Middle frontal gyrus (tissue), 1 donor: ENCODE measurements around the gene TCTN2.

Experiments used
- DNase-seq: peaks from one replicate; pipeline ENCODE4 v3.0.0-alpha.2; 2015; ENCODE audit warnings: low spot score; ENCODE audit errors: extremely low spot score

The TCTN2 gene

DNA sequence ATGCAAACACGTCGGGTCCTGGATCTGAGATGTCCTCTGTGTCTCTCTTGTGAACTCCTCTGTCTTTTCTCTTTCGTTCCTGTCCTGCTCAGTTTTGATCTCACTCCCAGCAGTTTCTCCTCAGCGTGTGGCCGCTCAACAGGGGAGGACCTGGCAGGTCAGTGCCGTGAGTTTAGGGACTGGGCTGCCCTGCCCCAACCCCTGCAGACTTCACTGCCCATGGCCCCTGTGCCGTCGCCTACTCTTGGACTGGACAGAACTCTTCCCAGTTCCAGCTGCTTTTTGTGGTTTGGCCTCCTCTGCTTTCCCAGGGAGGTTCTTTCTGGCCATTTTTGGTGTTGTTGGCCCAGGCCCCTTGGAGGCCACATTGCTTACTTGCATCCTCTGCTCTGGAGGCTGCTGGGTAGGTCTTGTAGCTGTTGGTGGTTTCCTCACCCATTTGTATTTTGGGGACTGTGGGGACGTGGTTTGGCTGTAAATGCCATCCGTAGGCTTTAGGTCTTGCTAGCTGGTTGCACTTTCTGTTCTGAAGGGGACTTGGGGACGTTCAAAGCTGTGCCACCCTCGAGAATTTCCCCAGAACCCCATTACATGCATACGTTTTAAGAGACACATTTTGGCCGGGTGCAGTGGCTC, 71.1 kb downstream of the TCTN2 start:
- no peak for DNase-seq

- no peak for DNase-seq
These were observed 72.1 kb downstream of the TCTN2 start for GRCh38 chr12:123743002-123743401.

GRCh38 chr12:123744836-123745235, 73.9 kb downstream of the TCTN2 start:
- DNase-seq = no peak

GRCh38 chr12:123747309-123747708, 76.4 kb downstream of the TCTN2 start:
- DNase-seq = no peak

DNA sequence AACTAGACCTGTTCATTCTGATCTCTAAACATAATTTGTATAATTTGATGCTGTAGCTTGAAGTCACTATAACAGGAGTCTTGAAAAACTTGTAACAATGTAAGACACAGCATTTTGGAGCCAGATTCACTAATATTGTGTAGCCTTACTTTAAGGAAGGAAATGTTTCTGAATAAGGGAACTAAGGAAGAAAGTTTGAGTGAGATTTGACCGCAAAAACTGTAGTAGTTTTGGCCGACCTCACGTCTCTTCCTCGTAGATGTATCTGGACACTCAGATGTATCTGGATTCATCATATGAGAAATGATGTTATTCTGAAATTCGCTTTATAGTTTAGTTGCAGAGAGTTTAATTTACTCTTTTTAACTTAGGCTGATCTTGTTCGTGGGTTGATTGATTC, 77.2 kb downstream of the TCTN2 start:
- no peak for DNase-seq

GRCh38 chr12:123748661-123749060, 77.7 kb downstream of the TCTN2 start:
- no peak for DNase-seq

- no peak for DNase-seq
These were observed 78.4 kb downstream of the TCTN2 start for GRCh38 chr12:123749355-123749754.

DNA sequence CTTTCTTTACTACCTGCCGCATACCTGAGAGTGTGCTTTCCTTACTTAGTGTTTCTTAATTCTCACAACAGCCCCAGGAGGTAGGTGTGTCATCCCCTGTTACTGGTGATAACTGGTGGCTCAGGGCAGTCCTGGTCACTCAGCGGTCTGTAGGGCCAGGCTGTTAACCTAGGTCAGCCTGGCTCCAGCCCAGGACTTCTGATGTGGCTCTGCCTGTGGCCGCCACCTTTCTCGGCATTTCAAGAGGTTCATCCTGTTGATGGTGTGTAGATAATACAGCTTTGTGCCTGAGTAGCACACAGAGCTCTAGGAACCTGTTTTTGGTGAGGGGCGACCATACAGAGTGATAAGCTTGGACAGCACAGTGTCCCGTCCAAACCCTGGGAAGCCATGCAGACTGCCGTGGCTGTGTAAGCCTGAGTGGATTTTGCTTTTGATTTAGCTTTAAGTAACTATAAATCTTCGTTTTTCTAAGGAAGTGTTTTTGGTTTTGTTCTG, 79.3 kb downstream of the TCTN2 start:
- DNase-seq = no peak

GRCh38 chr12:123752046-123752445, 81.1 kb downstream of the TCTN2 start:
- no peak for DNase-seq

- no peak for DNase-seq
These were observed 83.3 kb downstream of the TCTN2 start for GRCh38 chr12:123754041-123754772.

DNA sequence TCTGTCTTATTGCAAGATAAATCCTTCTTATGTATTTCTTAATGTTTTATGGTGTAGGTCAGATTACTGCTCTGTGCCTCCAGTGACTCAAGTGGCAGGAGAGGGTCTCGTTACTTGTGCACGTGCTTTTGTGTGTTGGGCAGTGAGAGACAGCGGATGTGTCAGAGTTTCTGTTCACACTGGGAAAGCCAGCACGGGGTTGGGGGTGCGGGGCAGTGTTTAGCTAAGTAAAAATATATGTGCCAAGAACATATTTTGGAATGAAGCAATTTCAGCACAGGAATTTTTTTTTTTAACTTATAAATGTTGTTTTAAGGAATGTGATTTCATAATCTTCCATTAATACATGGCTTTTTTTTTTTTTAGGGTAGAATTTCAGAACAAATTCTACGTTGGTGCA, 86.6 kb downstream of the TCTN2 start:
- DNase-seq = no peak
